SKM-1 treated with dmso at 0.1 percent for 144 hours (cell line): ENCODE results near the gene CEP112.
"Not testable (repeated sequence)": the region's sequence is repeated elsewhere in the genome, so short reads cannot be mapped to it uniquely, and the experiment has no call there.

Experiments used
- DNase-seq: peaks from one replicate; lab custom pipeline; 2025; ENCODE audit not compliant: unreplicated experiment; lab: John Stamatoyannopoulos, UW

The CEP112 gene

DNA sequence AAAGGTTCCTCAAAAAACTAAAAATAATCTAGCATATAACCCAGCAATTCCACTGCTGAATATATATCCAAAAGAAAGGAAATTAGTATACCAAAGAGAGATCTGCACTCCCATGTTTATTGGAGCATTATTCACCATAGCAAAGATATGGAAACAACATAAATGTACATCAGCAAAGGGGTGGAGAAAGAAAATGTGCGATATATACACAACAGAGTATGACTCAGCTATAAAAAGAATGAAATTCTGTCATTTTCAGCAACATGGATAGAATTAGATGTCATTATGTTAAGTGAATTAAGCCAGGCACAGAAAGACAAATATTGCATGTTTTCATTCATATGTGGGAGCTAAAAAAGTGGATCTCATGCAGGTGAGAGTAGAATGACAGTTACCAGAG lies 350.8 kb downstream of the CEP112 start:
- no peak for DNase-seq

DNA sequence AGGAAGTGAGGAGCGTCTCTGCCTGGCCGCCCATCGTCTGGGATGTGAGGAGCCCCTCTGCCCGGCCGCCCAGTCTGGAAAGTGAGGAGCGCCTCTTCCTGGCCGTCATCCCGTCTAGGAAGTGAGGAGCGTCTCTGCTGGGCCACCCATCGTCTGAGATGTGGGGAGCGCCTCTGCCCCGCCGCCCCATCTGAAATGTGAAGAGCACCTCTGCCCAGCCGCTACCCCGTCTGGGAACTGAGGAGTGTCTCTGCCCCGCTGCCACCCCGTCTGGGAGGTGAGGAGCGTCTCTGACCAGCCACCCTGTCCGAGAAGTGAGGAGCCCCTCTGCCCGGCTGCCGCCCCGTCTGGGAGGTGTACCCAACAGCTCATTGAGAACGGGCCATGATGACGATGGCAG lies 354.7 kb downstream of the CEP112 start:
- not testable (repeated sequence) for DNase-seq

DNA sequence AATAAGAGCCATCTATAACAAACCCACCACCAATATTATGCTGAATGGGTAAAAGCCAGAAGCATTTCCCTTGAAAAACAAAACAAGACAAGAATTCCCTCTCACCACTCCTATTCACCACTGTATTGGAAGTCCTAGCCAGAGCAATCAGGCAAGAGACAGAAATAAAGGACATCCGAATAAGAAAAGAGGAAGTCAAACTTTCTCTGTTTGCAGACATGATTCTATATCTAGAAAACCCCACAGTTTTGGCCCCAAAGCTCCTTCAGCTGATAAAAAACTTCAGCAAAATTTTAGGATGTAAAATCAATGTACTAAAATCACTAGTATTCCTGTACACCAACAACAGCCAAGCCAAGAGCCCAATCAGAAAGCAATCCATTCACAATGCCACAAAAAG lies 358.7 kb downstream of the CEP112 start:
- no peak for DNase-seq

DNA sequence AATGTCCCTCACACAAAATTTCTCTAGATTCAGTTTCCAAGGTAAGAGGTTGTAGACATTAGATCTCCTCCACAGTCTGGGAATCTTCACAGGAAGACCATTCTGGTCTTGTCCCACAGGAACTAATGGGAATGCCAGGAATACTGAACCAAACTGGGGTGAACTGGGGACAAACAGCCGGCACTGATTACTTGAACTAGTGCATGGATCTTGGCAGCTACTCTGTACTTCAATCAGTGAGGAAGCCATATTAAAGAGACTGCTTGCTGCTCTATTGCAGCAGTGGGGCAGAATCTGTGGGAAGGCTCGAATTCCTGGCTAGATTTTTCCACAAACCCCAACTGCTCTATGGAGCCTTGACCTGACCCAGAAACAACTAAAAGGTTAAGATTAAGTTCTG lies 361.6 kb downstream of the CEP112 start:
- DNase-seq: no peak

DNA sequence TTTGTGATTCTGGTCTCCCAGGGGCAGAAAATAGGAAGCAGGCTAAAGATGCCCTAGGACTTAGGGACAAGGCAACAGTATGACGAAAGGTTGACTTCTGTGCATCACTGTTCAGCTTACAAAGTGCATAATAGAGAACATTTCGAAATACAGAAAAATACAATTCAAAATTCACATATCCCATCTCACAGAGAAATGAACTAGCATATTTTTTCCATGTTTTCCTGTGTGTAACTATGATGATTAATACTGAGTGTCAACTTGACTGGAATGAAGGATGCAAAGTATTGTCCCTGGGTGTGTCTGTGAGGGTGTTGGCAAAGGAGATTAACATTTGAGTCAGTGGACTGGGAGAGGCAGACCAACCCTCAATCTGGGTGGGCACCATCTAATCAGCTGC lies 365.4 kb downstream of the CEP112 start:
- DNase-seq: not testable (repeated sequence)

DNA sequence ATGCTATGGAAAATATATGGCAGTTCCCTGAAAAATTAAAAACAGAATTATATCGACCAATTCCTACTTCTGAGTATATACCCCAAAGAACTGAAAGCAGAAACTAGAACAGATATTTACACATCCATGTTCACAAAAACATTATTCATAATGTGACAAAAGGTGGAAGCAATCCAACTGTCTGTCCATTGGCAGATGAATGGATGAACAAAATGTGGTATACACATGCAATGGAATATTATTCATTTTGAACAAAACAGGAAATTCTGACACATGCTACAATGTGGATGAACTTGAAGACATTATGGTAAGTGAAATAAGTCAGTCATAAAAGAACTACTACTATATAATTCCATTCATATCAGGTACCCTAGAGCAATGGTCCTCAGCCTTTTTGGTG lies 367.0 kb downstream of the CEP112 start:
- DNase-seq: no peak

DNA sequence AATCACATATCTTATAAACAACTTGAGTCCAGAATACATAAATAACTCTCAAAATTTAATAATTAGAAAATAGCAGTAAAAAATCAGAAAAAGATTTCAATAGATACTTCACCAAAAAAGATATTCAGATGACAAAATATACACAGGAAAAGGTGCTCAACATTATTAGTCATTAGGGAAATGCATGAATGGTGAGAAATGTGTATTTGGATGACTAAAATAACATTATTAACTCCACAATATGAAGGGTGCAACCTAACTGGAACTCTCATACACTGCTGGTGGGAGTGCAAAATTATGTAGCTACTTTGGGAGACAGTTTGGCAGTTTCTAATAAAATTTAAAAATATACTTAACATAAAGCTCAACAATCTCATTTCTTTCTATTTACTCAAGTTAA lies 368.2 kb downstream of the CEP112 start:
- DNase-seq: no peak

DNA sequence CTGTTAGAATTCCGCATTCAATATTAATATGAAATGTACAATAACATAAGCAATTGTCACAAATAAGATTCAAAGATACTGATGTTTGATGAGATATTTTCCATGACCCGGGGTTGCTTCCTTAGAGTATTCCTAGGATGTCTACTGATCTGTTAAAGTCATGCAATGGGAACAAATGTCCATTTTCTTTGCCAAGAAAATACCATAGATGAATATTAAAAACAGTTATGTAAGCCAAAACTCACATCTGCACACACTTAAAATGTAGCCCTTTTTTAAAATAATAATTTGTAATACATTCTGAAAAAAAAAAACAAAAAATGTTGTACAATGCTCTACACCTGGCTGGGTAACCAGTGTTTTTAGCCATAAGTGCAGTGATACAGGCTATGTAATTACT lies 371.1 kb downstream of the CEP112 start:
- no peak for DNase-seq

DNA sequence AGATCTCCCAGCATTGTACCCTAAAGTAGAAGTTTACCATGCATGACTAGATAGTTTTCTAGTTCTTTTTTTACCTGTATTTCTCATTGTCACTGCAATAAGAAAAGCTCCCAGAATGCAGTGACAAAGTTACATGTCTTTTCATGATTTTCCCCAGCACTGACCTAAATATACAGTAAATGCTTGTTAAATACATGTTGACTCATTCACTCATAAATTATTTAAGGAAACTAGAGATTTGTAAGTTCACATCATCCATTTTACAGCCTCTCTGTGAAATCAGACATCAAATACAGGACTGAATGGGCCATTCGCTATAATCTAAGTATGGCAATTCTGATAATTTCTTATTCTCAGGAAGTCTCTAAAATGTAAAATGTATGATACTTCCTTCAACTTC lies 371.6 kb downstream of the CEP112 start:
- DNase-seq: no peak

DNA sequence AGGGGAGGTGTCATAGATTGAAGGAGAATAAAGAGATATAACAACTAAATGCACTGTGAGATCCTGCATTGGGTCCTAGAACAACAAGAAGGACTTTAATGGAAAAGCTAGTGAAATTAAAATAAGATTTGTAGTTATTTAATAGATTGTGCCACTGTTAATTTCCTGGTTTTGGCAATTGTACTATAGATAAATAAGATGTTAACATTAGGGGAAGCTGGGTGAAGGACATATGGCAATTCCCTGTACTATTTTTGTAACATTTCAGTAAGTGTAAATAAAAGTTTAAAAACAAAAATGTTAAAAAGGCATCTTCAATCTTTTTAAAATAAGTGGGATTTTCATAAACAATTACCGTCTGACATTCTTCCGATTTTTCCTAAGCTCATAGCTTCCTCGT lies 372.1 kb downstream of the CEP112 start:
- DNase-seq: no peak

DNA sequence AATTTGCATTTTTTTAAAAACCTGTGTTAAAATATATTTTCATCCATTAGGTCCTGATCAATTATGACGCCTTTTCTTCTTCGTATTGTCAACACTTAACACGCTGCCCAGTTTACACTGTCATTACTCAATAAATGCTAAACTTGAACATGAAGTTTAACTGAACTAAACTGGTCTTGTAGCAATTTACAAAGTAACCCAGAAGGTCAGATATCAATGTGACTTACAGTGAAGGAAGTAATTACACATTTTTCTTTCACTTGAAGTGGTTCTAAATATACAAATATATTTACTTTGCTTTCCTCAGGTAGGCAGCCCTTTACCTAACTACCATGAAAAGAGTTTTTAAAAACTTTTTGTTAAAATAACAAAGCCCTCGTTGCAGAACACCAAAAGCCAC lies 374.0 kb downstream of the CEP112 start:
- no peak for DNase-seq

DNA sequence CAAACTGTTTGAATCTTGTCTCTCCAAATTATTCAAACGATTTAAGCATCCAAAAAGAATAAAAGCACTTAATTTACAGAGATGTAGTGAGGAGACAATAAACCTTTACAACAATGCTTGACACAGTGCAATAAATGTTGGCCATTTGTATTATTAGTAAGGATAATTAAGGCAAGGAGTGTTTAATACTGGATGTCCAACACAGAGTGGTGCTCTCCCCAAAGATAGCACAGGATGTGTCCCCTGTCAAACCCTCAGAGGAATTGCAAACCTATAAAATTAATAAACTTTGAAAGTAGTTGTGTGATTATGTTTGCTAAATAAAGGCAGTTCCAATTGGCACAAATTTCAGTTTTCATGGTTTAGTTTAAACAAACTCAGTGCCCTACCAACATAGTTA lies 377.5 kb downstream of the CEP112 start:
- DNase-seq: no peak

DNA sequence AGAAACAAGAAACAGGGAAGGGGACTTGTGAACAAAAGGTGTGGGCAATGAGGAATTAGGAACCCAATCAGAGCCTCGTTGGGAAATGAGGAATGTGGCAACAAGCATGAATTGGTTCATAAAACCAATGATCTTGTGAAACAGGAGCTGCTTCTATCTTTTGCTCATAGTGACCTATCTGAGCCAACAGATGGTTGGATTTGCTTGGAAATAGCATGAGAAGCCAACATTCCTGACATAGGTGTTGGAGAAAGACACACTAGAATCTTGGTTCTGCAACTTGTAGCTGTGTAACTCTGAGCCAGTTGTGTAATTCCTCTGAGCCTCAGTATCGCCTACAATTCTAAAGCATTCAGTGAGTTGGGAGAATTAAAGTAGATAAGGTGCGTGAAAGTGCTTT lies 378.6 kb downstream of the CEP112 start:
- peak; percentile 16 for DNase-seq

DNA sequence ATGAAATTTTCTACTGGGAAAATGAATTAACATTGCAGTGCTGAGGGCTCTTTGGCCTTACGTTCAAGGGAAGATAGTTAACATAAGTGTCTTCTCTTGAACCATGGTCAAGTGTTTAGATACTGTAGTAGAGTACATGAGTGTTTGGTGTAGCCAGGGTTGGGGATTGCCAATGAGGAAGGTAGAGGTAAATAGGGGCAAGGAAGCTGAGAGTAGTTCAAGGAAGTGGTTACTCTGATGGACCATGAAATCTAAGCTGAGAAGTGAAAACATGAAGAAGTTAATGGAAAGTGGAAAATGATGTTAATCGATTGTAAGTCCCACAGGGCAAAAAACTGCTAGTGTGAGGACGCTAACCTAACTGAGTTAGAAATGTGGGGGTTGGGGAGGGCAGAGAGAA lies 380.9 kb downstream of the CEP112 start:
- no peak for DNase-seq

DNA sequence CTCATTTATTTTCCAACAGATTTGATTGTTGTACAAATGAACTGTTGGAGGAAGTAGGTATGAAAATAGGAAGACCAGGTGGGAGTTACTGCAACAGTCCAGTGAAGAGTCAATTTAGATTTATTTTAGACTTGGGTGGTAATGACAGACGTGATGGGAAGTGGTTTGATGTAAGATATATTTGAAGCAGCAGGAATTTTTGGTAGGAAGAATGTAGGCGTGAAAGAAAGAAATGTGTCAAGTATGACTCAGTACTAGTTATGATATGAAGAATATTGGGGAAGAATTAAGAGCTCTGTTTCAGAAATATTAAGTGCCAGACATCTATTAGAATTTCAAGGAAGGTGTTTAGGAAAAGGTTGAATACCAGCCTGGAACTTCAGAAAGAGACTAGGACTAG lies 382.6 kb downstream of the CEP112 start:
- DNase-seq: no peak

DNA sequence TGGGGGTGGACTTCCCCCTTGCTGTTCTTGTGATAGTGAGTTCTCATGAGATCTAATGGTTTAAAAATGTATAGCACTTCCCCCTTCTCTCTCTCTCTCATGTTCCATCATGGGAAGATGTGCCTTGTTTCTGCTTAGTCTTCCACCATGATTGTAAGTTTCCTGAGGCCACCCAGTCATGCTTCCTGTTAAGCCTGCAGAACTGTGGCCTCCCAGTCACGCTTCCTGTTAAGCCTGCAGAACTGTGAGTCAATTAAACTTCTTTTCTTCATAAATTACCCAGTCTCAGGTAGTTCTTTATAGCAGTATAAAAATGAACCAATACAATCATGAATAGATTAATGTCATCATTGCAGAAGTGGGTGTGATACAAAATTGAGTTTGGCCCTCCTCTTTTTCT lies 383.4 kb downstream of the CEP112 start:
- not testable (repeated sequence) for DNase-seq

DNA sequence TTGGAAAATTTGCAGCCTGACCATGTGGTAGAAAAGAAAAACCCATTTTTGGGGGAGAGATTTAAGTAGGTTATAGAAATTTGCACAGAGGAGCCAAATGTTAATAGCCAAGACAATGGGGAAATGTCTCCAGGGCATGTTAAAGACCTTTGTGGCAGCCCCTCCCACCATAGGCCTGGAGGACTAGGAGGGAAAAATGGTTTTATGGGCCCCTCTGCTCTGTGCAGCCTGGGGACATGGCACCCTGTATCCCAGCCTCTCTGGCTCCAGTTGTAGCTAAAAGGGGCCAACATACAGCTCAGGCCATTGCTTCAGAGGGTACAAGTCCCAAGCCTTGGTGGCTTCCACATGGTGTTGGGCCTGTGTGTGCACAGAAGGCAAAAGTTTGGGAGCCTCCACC lies 384.6 kb downstream of the CEP112 start:
- no peak for DNase-seq

DNA sequence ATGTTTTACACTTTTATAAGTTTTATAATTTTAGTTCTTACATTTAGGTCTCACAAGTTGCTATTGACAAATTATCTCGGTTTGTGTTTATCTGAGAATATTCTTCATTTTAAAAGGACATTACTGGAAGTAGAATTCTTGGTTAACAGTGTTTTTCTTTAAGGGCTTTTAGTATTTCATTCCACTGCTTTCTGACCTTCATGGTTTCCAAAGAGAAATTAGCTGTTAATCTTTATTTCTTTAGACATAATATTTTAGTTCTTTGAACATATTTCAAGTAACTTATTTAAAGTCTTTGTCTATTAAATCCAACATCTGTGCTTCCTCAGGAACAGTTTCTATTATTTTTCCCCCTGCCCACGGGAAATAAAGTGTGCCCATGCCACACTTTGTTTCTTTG lies 390.4 kb downstream of the CEP112 start:
- no peak for DNase-seq

DNA sequence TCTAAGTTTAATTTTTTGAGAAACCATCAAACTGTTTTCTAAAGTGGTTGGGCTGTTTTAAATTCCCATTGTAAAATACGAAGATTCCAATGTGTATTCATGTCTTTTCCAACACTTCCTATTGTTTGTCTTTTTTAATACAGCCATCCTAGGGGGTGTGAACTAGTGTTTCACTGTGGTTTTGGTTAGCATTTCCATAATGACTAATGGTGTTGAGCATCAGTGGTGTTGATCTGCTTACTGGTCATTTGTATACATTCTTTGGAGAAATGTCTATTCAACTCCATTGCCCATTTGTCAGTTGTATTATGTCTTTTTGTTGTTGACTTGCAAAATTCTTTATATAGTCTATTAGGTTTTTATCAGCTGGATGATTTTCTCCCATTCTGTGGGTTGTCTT lies 391.3 kb downstream of the CEP112 start:
- DNase-seq: no peak

DNA sequence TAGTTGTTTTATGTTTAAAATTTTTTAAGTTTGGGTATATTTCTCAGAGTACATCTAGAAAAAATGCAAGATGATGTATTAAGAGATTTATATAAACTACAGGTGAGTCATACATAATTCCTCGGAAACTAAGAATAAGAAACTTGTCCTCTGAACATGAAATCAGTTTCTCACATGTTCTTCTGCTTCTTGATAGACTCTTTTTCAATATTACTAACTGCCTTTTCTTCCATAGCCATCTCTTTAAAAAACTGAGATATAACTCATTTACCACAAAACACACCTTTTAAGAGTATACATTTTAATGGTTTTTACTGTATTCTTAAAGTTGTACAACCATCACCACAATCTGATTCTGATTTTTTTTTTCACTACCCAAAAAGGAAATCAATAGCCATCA lies 392.1 kb downstream of the CEP112 start:
- DNase-seq: no peak

DNA sequence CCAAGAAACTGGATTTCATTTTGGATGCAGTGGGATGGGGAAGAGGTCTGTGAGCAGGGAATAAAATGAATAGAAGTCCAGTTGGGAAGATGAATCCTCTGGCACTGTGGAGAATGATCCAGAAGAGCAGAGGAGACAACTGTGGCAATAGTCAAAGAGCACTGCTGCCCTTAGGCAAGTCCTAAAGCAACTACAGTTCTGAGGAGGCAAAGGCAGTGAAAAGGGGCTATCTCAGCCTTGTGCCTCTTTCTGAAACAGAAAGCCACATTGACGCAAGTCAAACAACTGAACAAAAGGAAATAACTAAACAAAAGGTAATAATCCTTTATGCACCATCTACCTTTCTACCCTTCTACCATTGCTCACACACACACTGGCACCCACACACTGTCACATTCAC lies 392.5 kb downstream of the CEP112 start:
- DNase-seq: no peak

DNA sequence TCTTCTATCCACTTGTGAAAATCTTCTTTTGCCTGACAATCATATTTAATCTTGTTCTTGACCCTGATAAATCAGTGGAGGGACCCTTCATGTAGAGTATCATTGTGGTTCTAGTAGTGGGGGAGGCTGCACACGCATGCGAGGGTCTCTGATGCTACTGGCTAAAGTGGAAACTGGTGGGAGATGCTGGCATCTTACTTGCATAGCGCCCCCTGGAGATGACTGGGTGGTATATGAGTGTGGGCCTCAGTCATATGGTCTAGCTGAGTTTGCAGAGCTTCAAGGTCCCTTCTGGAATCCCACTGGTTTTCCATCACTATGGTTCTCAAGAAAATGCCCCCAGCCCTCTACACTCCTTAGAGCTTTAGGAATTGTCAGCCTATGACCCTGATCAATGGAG lies 394.1 kb downstream of the CEP112 start:
- peak; percentile 6 for DNase-seq

DNA sequence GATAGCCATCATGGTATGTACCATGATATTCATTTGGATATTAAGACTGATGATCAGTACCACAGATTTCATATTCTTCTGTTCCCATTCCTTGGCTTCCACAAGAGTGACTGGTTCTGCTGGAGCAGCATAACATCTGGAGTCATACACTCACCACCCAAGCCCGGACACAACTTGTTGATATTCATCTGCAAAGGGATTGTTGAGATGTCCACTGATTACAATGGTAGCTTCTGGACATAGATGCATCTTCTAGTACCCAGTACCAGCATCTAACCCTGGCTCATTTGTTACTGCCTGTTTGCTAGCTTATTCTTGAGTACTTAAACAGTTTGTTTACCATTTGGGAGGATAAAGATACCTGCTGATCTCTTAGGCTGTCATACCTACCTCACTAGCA lies 394.8 kb downstream of the CEP112 start:
- DNase-seq: no peak

DNA sequence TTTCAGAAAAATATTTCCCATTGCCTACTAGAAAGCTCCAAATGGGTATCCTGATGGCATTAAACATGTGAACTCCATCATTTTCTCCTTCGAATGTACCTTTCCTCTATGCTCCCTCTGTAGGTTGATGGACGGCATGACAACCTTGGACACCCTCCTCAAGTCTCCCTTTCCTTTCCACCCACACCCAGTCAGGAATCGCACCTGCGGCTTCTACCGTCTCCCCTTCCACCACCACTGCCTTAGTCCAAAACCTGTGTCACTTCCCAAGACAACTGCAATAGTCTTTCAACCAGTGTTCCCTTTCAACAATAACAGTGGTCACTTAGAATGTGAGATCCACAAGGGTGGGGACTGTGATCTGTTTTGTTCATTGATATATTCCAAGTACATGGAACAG lies 397.4 kb downstream of the CEP112 start:
- peak; percentile 22 for DNase-seq
